Endothelial cell of umbilical vein (primary cell): ENCODE results near the gene SLC30A10.
"Not testable (repeated sequence)": the region's sequence is repeated elsewhere in the genome, so short reads cannot be mapped to it uniquely, and the experiment has no call there.

Source experiments
- POLR2A ChIP-seq: IDR thresholded peaks from 2 replicates; pipeline ENCODE4 v1.6.1; 2012; ENCODE audit warnings: low read depth, mild to moderate bottlenecking, control low read depth, low read length
- TF ChIP-seq, protein P1 (sequence below): IDR thresholded peaks from 2 replicates; pipeline ENCODE4 v1.6.1; 2011; ENCODE audit not compliant: insufficient read depth, insufficient read length

DNA sequence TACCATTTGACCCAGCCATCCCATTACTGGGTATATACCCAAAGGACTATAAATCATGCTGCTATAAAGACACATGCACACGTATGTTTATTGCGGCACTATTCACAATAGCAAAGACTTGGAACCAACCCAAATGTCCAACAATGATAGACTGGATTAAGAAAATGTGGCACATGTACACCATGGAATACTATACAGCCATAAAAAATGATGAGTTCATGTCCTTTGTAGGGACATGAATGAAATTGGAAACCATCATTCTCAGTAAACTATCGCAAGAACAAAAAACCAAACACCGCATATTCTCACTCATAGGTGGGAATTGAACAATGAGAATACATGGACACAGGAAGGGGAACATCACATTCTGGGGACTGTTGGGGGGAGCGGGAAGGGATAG is 20.9 kb upstream of the SLC30A10 start:
- TF ChIP-seq, protein P1, sequence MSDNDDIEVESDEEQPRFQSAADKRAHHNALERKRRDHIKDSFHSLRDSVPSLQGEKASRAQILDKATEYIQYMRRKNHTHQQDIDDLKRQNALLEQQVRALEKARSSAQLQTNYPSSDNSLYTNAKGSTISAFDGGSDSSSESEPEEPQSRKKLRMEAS: not testable (repeated sequence)
- TF ChIP-seq POLR2A: not testable (repeated sequence)
